HepG2 (cell line): ENCODE results near the gene SPX. TPM values are rescaled to one million over a fixed set of nuclear protein-coding genes. Genes with fewer than 3 reads are reported as not detected.

Experiments used
- AGO2 ChIP-seq: fragments of 200-400 bp; formaldehyde crosslinking; optimal IDR thresholded peaks from 2 replicates; pipeline ENCODE3; 2017; ENCODE audit warnings: mild to moderate bottlenecking, low read depth, low read length, moderate library complexity
- CC2D1A ChIP-seq: sonication (generic); formaldehyde crosslinking; IDR thresholded peaks from 2 replicates; pipeline ENCODE4 v1.8.1; 2023; ENCODE audit warnings: mild to moderate bottlenecking, missing genetic modification reagents
- FOXP4 ChIP-seq: sonication (generic); formaldehyde crosslinking; IDR thresholded peaks from 2 replicates; pipeline ENCODE4 v1.4.0; 2020; ENCODE audit warnings: missing genetic modification reagents
- KAT8 ChIP-seq: IDR thresholded peaks from 2 replicates; pipeline ENCODE4 v1.6.1; 2016; ENCODE audit warnings: missing genetic modification reagents, missing compliant biosample characterization
- MXD4 ChIP-seq: IDR thresholded peaks from 2 replicates; pipeline ENCODE4 v1.6.1; 2016; ENCODE audit warnings: mild to moderate bottlenecking, missing biosample characterization, missing genetic modification reagents
- NONO ChIP-seq, 2 experiments: fragments of 450-650 bp in 1 of 2; sonication (generic) in 1 of 2; formaldehyde crosslinking in 1 of 2; IDR thresholded peaks in 1 of 2; conservative IDR thresholded peaks in 1 of 2; 2 replicates each; pipeline versions ENCODE4 v1.6.1 to v1.8.0; 2017 to 2022; ENCODE audit warnings: mild to moderate bottlenecking in 1 of 2, missing genetic modification reagents in 1 of 2, moderate library complexity in 1 of 2
- ZFP36L1 ChIP-seq: sonication (generic); formaldehyde crosslinking; IDR thresholded peaks from 2 replicates; pipeline ENCODE4 v1.8.0; 2022; ENCODE audit warnings: mild to moderate bottlenecking, missing genetic modification reagents, moderate library complexity
- ZFP91 ChIP-seq: sonication (generic); formaldehyde crosslinking; IDR thresholded peaks from 2 replicates; pipeline ENCODE4 v1.9.0; 2022; ENCODE audit warnings: missing genetic modification reagents, mild to moderate bottlenecking, borderline replicate concordance
- ZNF20 ChIP-seq: sonication (generic); formaldehyde crosslinking; IDR thresholded peaks from 2 replicates; pipeline ENCODE4 v1.4.0; 2020; ENCODE audit warnings: mild to moderate bottlenecking, moderate library complexity, missing genetic modification reagents
- ZNF451 ChIP-seq: sonication (generic); formaldehyde crosslinking; IDR thresholded peaks from 2 replicates; pipeline ENCODE4 v1.5.0; 2020; ENCODE audit warnings: mild to moderate bottlenecking, missing genetic modification reagents
- ZNF496 ChIP-seq: sonication (generic); formaldehyde crosslinking; IDR thresholded peaks from 2 replicates; pipeline ENCODE4 v1.8.1; 2023; ENCODE audit warnings: mild to moderate bottlenecking, moderate library complexity, missing genetic modification reagents; ENCODE audit not compliant: insufficient replicate concordance
- ZNF501 ChIP-seq: sonication (generic); formaldehyde crosslinking; IDR thresholded peaks from 2 replicates; pipeline ENCODE4 v1.5.1; 2020; ENCODE audit warnings: mild to moderate bottlenecking, moderate library complexity, missing genetic modification reagents
- ZNF558 ChIP-seq: sonication (generic); formaldehyde crosslinking; IDR thresholded peaks from 2 replicates; pipeline ENCODE4 v1.9.0; 2022; ENCODE audit warnings: mild to moderate bottlenecking, missing genetic modification reagents, borderline replicate concordance
- ZNF577 ChIP-seq: sonication (generic); formaldehyde crosslinking; IDR thresholded peaks from 2 replicates; pipeline ENCODE4 v1.4.0; 2020; ENCODE audit warnings: mild to moderate bottlenecking, low read depth, missing genetic modification reagents, borderline replicate concordance
- polyA plus RNA-seq, 8 experiments: library from polyadenylated mRNA; depleted of rRNA in 3 of 8; stranded (reverse) in 7 of 8; unstranded in 1 of 8; fragments of >200 nt; fragmentation: Illumina TruSeq in 4 of 8; extraction: Trizol in 4 of 8; gene quantifications; 2 replicates each; pipeline versions ENCODE4 v1.2.1 to v1.2.3, GENCODE V29; 2011 to 2016; ENCODE audit warnings: low read depth in 4 of 8, missing spikeins in 1 of 8, mixed read lengths in 1 of 8; ENCODE audit not compliant: insufficient read depth in 1 of 8
- total RNA-seq, 5 experiments: library from RNA; depleted of rRNA; stranded (reverse); fragments of >200 nt; fragmentation: Illumina TruSeq; extraction: Trizol; gene quantifications; 2 replicates each; pipeline ENCODE4 v1.2.3, GENCODE V29; 2016; ENCODE audit warnings: low read depth in 1 of 5
- TF ChIP-seq, protein P1 (sequence below): sonication (generic); formaldehyde crosslinking; IDR thresholded peaks from 2 replicates; pipeline ENCODE4 v1.5.0; 2020; ENCODE audit warnings: mild to moderate bottlenecking, low read depth, missing genetic modification reagents, borderline replicate concordance
- TF ChIP-seq, protein P2 (sequence below): sonication (generic); formaldehyde crosslinking; IDR thresholded peaks from 2 replicates; pipeline ENCODE4 v1.4.0; 2020; ENCODE audit warnings: mild to moderate bottlenecking, missing genetic modification reagents

SPX gene
- total and polyA plus RNA-seq, 2 of the 13 experiments (the other 11 are each of a cell fraction or from before 2014, with no cell fraction given), result 0.07 to 0.16 TPM

GRCh38 chr12:21501258-21502163, 24.6 kb upstream of the SPX start, which contains the start of the genes GOLT1B and RECQL (continued):
- no peak for TF ChIP-seq NONO (IDR thresholded peaks at IDR 0.05)
- TF ChIP-seq NONO (CRISPR knock-in tag; conservative IDR thresholded peaks at IDR 0.05), result peak; percentile 60; the same call in 1 of the 2 replicates
- TF ChIP-seq ZFP91 (CRISPR knock-in tag), result peak; percentile 80; the same call in 1 of the 2 replicates
- peak; percentile 95 for TF ChIP-seq KAT8 (CRISPR knock-in tag)
- no peak; the same call in 1 of the 2 replicates for TF ChIP-seq FOXP4
- no peak for TF ChIP-seq CC2D1A (CRISPR knock-in tag)
- peak; percentile 55 for TF ChIP-seq ZFP36L1
- TF ChIP-seq MXD4 (CRISPR knock-in tag), result peak; percentile 83
- TF ChIP-seq, protein P1, sequence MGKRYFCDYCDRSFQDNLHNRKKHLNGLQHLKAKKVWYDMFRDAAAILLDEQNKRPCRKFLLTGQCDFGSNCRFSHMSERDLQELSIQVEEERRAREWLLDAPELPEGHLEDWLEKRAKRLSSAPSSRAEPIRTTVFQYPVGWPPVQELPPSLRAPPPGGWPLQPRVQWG (CRISPR knock-in tag), result no peak
- TF ChIP-seq ZNF558 (CRISPR knock-in tag), result peak; percentile 77; the same call in 1 of the 2 replicates
- peak; percentile 87 for TF ChIP-seq ZNF501 (CRISPR knock-in tag)
- TF ChIP-seq AGO2, result peak; percentile 78
- TF ChIP-seq ZNF451 (CRISPR knock-in tag), result no peak; the same call in 1 of the 2 replicates
- 0 out of 2 replicates have a peak, but pooled peaks have one; percentile 27 for TF ChIP-seq ZNF20 (CRISPR knock-in tag)
- TF ChIP-seq, protein P2, sequence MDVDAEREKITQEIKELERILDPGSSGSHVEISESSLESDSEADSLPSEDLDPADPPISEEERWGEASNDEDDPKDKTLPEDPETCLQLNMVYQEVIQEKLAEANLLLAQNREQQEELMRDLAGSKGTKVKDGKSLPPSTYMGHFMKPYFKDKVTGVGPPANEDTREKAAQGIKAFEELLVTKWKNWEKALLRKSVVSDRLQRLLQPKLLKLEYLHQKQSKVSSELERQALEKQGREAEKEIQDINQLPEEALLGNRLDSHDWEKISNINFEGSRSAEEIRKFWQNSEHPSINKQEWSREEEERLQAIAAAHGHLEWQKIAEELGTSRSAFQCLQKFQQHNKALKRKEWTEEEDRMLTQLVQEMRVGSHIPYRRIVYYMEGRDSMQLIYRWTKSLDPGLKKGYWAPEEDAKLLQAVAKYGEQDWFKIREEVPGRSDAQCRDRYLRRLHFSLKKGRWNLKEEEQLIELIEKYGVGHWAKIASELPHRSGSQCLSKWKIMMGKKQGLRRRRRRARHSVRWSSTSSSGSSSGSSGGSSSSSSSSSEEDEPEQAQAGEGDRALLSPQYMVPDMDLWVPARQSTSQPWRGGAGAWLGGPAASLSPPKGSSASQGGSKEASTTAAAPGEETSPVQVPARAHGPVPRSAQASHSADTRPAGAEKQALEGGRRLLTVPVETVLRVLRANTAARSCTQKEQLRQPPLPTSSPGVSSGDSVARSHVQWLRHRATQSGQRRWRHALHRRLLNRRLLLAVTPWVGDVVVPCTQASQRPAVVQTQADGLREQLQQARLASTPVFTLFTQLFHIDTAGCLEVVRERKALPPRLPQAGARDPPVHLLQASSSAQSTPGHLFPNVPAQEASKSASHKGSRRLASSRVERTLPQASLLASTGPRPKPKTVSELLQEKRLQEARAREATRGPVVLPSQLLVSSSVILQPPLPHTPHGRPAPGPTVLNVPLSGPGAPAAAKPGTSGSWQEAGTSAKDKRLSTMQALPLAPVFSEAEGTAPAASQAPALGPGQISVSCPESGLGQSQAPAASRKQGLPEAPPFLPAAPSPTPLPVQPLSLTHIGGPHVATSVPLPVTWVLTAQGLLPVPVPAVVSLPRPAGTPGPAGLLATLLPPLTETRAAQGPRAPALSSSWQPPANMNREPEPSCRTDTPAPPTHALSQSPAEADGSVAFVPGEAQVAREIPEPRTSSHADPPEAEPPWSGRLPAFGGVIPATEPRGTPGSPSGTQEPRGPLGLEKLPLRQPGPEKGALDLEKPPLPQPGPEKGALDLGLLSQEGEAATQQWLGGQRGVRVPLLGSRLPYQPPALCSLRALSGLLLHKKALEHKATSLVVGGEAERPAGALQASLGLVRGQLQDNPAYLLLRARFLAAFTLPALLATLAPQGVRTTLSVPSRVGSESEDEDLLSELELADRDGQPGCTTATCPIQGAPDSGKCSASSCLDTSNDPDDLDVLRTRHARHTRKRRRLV (CRISPR knock-in tag), result peak; percentile 33; the same call in 1 of the 2 replicates
- TF ChIP-seq ZNF496, result no peak
- no peak for TF ChIP-seq ZNF577 (CRISPR knock-in tag)
